ENCODE results near the gene BCAP31. TPM values are rescaled to one million over a fixed set of nuclear protein-coding genes. Genes with fewer than 3 reads are reported as not detected.
A peak's percentile ranks its signal among the peaks of the same experiment; 100 is the strongest.
"Not testable (repeated sequence)": the region's sequence is repeated elsewhere in the genome, so short reads cannot be mapped to it uniquely, and the experiment has no call there.

The BCAP31 gene
- total and polyA plus RNA-seq, 11 donors: 59.9 to 162 (median 102) TPM

- WGBS, 4 donors: 73 to 88% (median 79%) methylated on average over 3 of the region's 3 CpGs
- peaks cover 0 to 6% (median 0%) of the 10 kb centered on the region in 12 donors for H3K4me1 ChIP-seq
- DNase-seq (no peak), ATAC-seq (no peak)
- no peaks in the 10 kb centered on the region for H3K36me3 ChIP-seq
- peaks cover 0 to 5% (median 0%) of the 10 kb centered on the region in 12 donors for H3K9me3 ChIP-seq
- no peak overlapping the region for H3K27ac ChIP-seq
- no peak for TF ChIP-seq CTCF (IDR thresholded peaks at IDR 0.05)
- no peak for TF ChIP-seq POLR2A (IDR thresholded peaks at IDR 0.05)
- H3K27me3 ChIP-seq: peaks cover 0 to 10% (median 0%) of the 10 kb centered on the region in 9 donors
- intact Hi-C loops (cut with DNase I): no loop called here
- H3K4me3 ChIP-seq: no peak overlapping the region
Observed at GRCh38 chrX:153746359-153746758, 22.2 kb upstream of the BCAP31 start.

GRCh38 chrX:153745067-153745433 lies 20.9 kb upstream of the BCAP31 start:
- DNase-seq; H3K4me3 ChIP-seq; H3K27me3 ChIP-seq; H3K36me3 ChIP-seq; intact Hi-C loops (cut with DNase I); H3K27ac ChIP-seq; H3K9me3 ChIP-seq; H3K4me1 ChIP-seq; ATAC-seq: not testable (repeated sequence)
- WGBS, 4 donors: 24 to 73% (median 45%) methylated on average over 12 of the region's 12 CpGs

- TF ChIP-seq POLR2A (IDR thresholded peaks at IDR 0.05) (no peak), CTCF (IDR thresholded peaks at IDR 0.05) (peak in 4 of 12 donors; percentile 19 to 29 (median 23))
- Histone ChIP-seq H3K4me3 (no peak overlapping the region), H3K36me3 (peaks cover 0 to 4% (median 0%) of the 10 kb centered on the region in 9 donors), H3K9me3 (peaks cover 0 to 5% (median 0%) of the 10 kb centered on the region in 12 donors), H3K27ac (peak overlapping the region in 1 of 12 donors; percentile 71), H3K4me1 (peaks cover 0 to 6% (median 0%) of the 10 kb centered on the region in 12 donors), H3K27me3 (peaks cover 0 to 7% (median 0%) of the 10 kb centered on the region in 9 donors)
- WGBS, 4 donors: 14 to 38% (median 24%) methylated on average over 36 to 38 of the region's 38 CpGs
- intact Hi-C loops (cut with DNase I): no loop called here
- no peak for ATAC-seq
- no peak for DNase-seq
Observed at GRCh38 chrX:153744210-153745066, 20.3 kb upstream of the BCAP31 start.

GRCh38 chrX:153743468-153744209 lies 19.5 kb upstream of the BCAP31 start:
- H3K4me3 ChIP-seq; H3K9me3 ChIP-seq; H3K36me3 ChIP-seq; ATAC-seq; H3K27me3 ChIP-seq; H3K4me1 ChIP-seq; intact Hi-C loops (cut with DNase I): not testable (repeated sequence)
- H3K27ac ChIP-seq: peak overlapping the region in 1 of 12 donors; percentile 71
- DNase-seq: peak in 1 of 5 donors; percentile 62
- 56 to 77% (median 63%) methylated on average over 16 to 35 of the region's 35 CpGs for WGBS, 4 donors

GRCh38 chrX:153742796-153743467 lies 18.7 kb upstream of the BCAP31 start:
- intact Hi-C loops (cut with DNase I): not testable (repeated sequence)

GRCh38 chrX:153742111-153742510 lies 17.9 kb upstream of the BCAP31 start:
- DNase-seq; H3K27me3 ChIP-seq; H3K4me1 ChIP-seq; ATAC-seq; H3K36me3 ChIP-seq; H3K4me3 ChIP-seq; H3K9me3 ChIP-seq; intact Hi-C loops (cut with DNase I); H3K27ac ChIP-seq: not testable (repeated sequence)
- WGBS, 4 donors: 93 to 96% (median 94%) methylated on average over 13 to 14 of the region's 14 CpGs

More at GRCh38 chrX:153742796-153743467, 18.7 kb upstream of the BCAP31 start:
- not testable (repeated sequence) for H3K9me3 ChIP-seq, H3K36me3 ChIP-seq, H3K4me1 ChIP-seq, H3K27me3 ChIP-seq, DNase-seq, H3K4me3 ChIP-seq, ATAC-seq
- H3K27ac ChIP-seq: peak overlapping the region in 1 of 12 donors; percentile 47
- 70 to 84% (median 77%) methylated on average over 27 to 32 of the region's 32 CpGs for WGBS, 4 donors

Measured in heart left ventricle (tissue), 16 donors.